ENCODE measurements around the gene GDF2.

- TF ChIP-seq EZH2 (IDR thresholded peaks at IDR 0.05; ENCODE audit: borderline replicate concordance, insufficient read depth, low read length, poor library complexity, severe bottlenecking), result no peak
- TF ChIP-seq, protein P1, sequence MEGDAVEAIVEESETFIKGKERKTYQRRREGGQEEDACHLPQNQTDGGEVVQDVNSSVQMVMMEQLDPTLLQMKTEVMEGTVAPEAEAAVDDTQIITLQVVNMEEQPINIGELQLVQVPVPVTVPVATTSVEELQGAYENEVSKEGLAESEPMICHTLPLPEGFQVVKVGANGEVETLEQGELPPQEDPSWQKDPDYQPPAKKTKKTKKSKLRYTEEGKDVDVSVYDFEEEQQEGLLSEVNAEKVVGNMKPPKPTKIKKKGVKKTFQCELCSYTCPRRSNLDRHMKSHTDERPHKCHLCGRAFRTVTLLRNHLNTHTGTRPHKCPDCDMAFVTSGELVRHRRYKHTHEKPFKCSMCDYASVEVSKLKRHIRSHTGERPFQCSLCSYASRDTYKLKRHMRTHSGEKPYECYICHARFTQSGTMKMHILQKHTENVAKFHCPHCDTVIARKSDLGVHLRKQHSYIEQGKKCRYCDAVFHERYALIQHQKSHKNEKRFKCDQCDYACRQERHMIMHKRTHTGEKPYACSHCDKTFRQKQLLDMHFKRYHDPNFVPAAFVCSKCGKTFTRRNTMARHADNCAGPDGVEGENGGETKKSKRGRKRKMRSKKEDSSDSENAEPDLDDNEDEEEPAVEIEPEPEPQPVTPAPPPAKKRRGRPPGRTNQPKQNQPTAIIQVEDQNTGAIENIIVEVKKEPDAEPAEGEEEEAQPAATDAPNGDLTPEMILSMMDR (IDR thresholded peaks at IDR 0.05; ENCODE audit: poor library complexity, severe bottlenecking), result no peak
- no peak for TF ChIP-seq REST (IDR thresholded peaks at IDR 0.05; ENCODE audit: borderline replicate concordance)
- no peak for TF ChIP-seq TAF1 (IDR thresholded peaks at IDR 0.05; ENCODE audit: low read depth)
- TF ChIP-seq MXI1 (conservative IDR thresholded peaks at IDR 0.05; ENCODE audit: poor library complexity, severe bottlenecking), result no peak
- TF ChIP-seq RAD21 (conservative IDR thresholded peaks at IDR 0.05), result no peak
These were observed 16.7 kb upstream of the GDF2 start for GRCh38 chr10:47305566-47305965.

All from neural cell (in vitro differentiated cells).